ENCODE data around the gene PCDHGC4.

DNA sequence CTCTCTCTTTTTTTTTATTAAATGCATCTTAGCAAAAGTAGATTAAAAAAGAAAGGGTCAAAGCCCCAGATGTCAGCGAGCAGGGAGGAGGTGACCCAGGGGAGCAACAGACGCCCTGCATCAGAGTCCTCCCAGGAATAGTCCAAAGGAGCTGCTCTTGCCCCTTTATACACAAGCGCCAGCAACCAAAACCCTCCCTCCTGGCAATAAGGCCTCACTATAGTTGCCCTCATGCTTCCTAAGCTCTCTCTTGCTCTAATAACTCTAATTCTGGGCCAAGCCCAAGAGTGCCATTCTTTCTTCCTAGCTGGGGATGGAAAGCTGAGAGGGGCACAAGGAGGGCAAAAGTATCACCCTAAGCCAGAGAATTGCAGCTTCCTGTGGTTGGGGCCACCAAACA is 30.3 kb downstream of the PCDHGC4 start:
- TF ChIP-seq CTCF (IDR thresholded peaks at IDR 0.05) (no peak), POLR2A (IDR thresholded peaks at IDR 0.05) (no peak)
